Gastrocnemius medialis (tissue), 4 donors: ENCODE results near the gene CLEC4E.

Experiments used
- CTCF ChIP-seq, 5 experiments: fragments of 450-650 bp in 3 of 5; fragments of 200-600 bp in 2 of 5; sonication (generic) in 2 of 5; IDR thresholded peaks in 4 of 5; conservative IDR thresholded peaks in 1 of 5; 1 replicate in 4 of 5; 2 replicates in 1 of 5; pipeline ENCODE4 v1.5.1; 2016 to 2019; ENCODE audit warnings: antibody characterized with exemption in 5 of 5, mild to moderate bottlenecking in 3 of 5, moderate library complexity in 3 of 5
- POLR2A ChIP-seq, 2 donors: fragments of 450-650 bp; IDR thresholded peaks; one replicate each; pipeline ENCODE4 v1.6.1; 2017; ENCODE audit warnings: antibody characterized with exemption in 2 of 2, mild to moderate bottlenecking in 2 of 2, moderate library complexity in 2 of 2

DNA sequence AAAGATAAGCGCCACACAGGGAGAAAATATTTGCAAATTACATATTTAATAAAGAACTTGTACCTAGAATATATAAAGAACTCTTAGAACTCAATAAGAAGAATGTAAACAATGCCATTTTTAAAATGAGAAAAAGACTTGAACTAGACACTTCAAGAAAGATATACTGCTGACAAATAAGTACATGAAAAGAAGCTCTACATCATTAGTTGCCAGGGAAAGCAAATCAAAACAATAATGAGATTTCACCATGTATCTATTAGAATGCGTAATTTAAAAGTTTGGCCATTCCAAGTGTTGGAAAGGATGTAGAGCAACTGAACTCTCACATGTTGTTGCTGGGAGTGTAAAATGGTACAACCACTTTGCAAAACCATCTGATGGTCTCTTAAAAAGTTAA lies 6.9 kb upstream of the CLEC4E start:
- TF ChIP-seq CTCF (IDR thresholded peaks at IDR 0.05 in 4 of 5, conservative IDR thresholded peaks at IDR 0.05 in 1 of 5) (no peak), POLR2A (IDR thresholded peaks at IDR 0.05) (no peak)
